ENCODE results near the gene TAF9.

DNA sequence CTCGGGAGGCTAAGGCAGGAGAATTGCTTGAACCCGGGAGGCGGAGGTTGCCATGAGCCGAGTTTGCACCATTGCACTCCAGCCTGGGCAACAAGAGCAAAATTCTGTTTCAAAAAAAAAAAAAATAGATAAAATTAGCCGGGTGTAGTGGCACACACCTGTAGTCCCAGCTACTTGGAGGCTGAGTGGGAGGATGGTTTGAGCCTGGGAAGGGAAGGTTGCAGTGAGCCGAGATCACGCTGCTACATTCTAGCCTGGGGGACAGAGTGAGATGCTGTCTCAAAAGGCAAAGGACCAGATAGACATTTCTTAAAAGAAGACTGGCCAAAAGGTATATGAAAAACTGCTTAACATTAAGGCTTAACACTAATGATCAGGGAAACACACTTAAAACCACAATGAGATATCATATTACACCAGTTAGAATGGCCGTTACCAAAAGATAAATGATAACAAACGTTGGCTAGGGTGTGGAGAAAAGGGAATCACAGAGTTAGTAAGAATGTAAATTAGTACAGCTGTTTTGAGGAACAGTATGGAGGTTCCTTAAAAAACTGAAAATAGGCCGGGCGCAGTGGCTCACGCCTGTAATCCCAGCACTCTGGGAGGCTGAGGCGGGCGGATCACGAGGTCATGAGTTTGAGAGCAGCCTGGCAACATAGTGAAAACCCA, 35.5 kb upstream of the TAF9 start:
- no peak for TF ChIP-seq ATF2 (tag by site-specific recombination; IDR thresholded peaks at IDR 0.05; ENCODE audit: low read depth)
- TF ChIP-seq CTCF (tag by site-specific recombination; IDR thresholded peaks at IDR 0.05) = no peak
- no peak for TF ChIP-seq ZFP37 (tag by site-specific recombination; IDR thresholded peaks at IDR 0.05)
- no peak for TF ChIP-seq ZNF596 (tag by site-specific recombination; IDR thresholded peaks at IDR 0.05)

All from HEK293 (cell line).